H9 (cell line): Measurements from ENCODE around the gene LRRC17. TPM values are rescaled to one million over a fixed set of nuclear protein-coding genes. Genes with fewer than 3 reads are reported as not detected.

Experiments used
- DNase-seq: peaks from one replicate; pipeline ENCODE4 v3.0.0-alpha.2; 2017
- H2AFZ ChIP-seq: one replicate; pipeline ENCODE4 v1.6.1; 2013; ENCODE audit warnings: mild to moderate bottlenecking, low read length, control low read depth, moderate library complexity
- H2AK5ac ChIP-seq: 2 replicates; pipeline ENCODE4 v1.6.1; 2013; ENCODE audit warnings: low read length, control low read depth, mixed read lengths; ENCODE audit not compliant: insufficient read length
- H2BK120ac ChIP-seq: one replicate; pipeline ENCODE4 v1.6.1; 2013; ENCODE audit warnings: low read depth, mild to moderate bottlenecking, low read length, control low read depth, inconsistent platforms; ENCODE audit not compliant: poor library complexity, severe bottlenecking
- H2BK12ac ChIP-seq: 2 replicates; pipeline ENCODE4 v1.6.1; 2013; ENCODE audit warnings: low read length, control low read depth, mixed read lengths, low read depth; ENCODE audit not compliant: insufficient read length
- H2BK15ac ChIP-seq: 2 replicates; pipeline ENCODE4 v1.6.1; 2013; ENCODE audit warnings: low read depth, low read length, control low read depth
- H2BK20ac ChIP-seq: one replicate; pipeline ENCODE4 v1.6.1; 2013; ENCODE audit warnings: low read depth, mild to moderate bottlenecking, low read length, control low read depth, inconsistent platforms; ENCODE audit not compliant: poor library complexity, severe bottlenecking
- H2BK5ac ChIP-seq: 2 replicates; pipeline ENCODE4 v1.6.1; 2013; ENCODE audit warnings: low read length, control low read depth, mixed read lengths; ENCODE audit not compliant: insufficient read length
- H3K14ac ChIP-seq: 2 replicates; pipeline ENCODE4 v1.6.1; 2013; ENCODE audit warnings: low read length, control low read depth; ENCODE audit not compliant: insufficient read depth
- H3K18ac ChIP-seq: 2 replicates; pipeline ENCODE4 v1.6.1; 2013; ENCODE audit warnings: low read depth, mild to moderate bottlenecking, mixed read lengths, low read length, control low read depth; ENCODE audit not compliant: insufficient read length
- H3K23ac ChIP-seq: 2 replicates; pipeline ENCODE4 v1.6.1; 2013; ENCODE audit warnings: low read length, control low read depth, mixed read lengths, low read depth; ENCODE audit not compliant: insufficient read length
- H3K23me2 ChIP-seq: 2 replicates; pipeline ENCODE4 v1.6.1; 2013; ENCODE audit warnings: low read depth, mild to moderate bottlenecking, mixed read lengths, low read length, control low read depth; ENCODE audit not compliant: insufficient read length, poor library complexity, severe bottlenecking
- H3K27ac ChIP-seq: 2 replicates; pipeline ENCODE4 v1.5.1; 2013; ENCODE audit warnings: low read length, control low read depth, mixed read lengths, low read depth; ENCODE audit not compliant: insufficient read length
- H3K27me3 ChIP-seq: 2 replicates; pipeline ENCODE4 v1.6.1; 2013; ENCODE audit warnings: low read length, control low read depth, inconsistent platforms; ENCODE audit not compliant: insufficient read depth
- H3K4ac ChIP-seq: 2 replicates; pipeline ENCODE4 v1.6.1; 2013; ENCODE audit warnings: low read depth, mild to moderate bottlenecking, control low read depth, inconsistent platforms, low read length, moderate library complexity
- H3K4me1 ChIP-seq: 2 replicates; pipeline ENCODE4 v1.6.1; 2013; ENCODE audit warnings: low read length, control low read depth, inconsistent platforms; ENCODE audit not compliant: insufficient read depth
- H3K4me2 ChIP-seq: 2 replicates; pipeline ENCODE4 v1.6.1; 2013; ENCODE audit warnings: low read length, control low read depth, mixed read lengths; ENCODE audit not compliant: insufficient read length, insufficient read depth
- H3K56ac ChIP-seq: 2 replicates; pipeline ENCODE4 v1.6.1; 2013; ENCODE audit warnings: low read depth, mild to moderate bottlenecking, mixed read lengths, low read length, control low read depth; ENCODE audit not compliant: insufficient read length
- H3K79me1 ChIP-seq: 2 replicates; pipeline ENCODE4 v1.6.1; 2013; ENCODE audit warnings: low read depth, mild to moderate bottlenecking, moderate library complexity, low read length, control low read depth, inconsistent platforms; ENCODE audit not compliant: insufficient read depth, poor library complexity, severe bottlenecking
- H3K79me2 ChIP-seq: 2 replicates; pipeline ENCODE4 v1.6.1; 2013; ENCODE audit warnings: low read length, control low read depth, inconsistent platforms; ENCODE audit not compliant: insufficient read depth
- H3K9ac ChIP-seq: 2 replicates; pipeline ENCODE4 v1.6.1; 2013; ENCODE audit warnings: low read length, control low read depth, mixed read lengths; ENCODE audit not compliant: insufficient read length; ENCODE audit errors: extremely low read depth
- H3K9me3 ChIP-seq: one replicate; pipeline ENCODE4 v1.6.1; 2013; ENCODE audit warnings: low read depth, low read length, inconsistent platforms; ENCODE audit not compliant: control insufficient read depth
- H3T11ph ChIP-seq: one replicate; pipeline ENCODE4 v1.6.1; 2013; ENCODE audit warnings: mild to moderate bottlenecking, low read length, control low read depth, inconsistent platforms
- H4K20me1 ChIP-seq: one replicate; pipeline ENCODE4 v1.6.1; 2013; ENCODE audit not compliant: control insufficient read depth, insufficient read length, insufficient read depth
- H4K5ac ChIP-seq: 2 replicates; pipeline ENCODE4 v1.6.1; 2013; ENCODE audit warnings: low read depth, mild to moderate bottlenecking, mixed read lengths, low read length, control low read depth; ENCODE audit not compliant: insufficient read length
- H4K8ac ChIP-seq: replicated peaks from 2 replicates; pipeline ENCODE4 v1.6.1; 2013; ENCODE audit warnings: low read length, control low read depth, mixed read lengths, low read depth; ENCODE audit not compliant: insufficient read length
- H4K91ac ChIP-seq: 2 replicates; pipeline ENCODE4 v1.6.1; 2013; ENCODE audit warnings: low read depth, mild to moderate bottlenecking, moderate library complexity, mixed read lengths, low read length, control low read depth; ENCODE audit not compliant: insufficient read length
- H3K27ac Mint-ChIP-seq, 3 experiments: 2 replicates in 2 of 3; 3 replicates in 1 of 3; pipeline ENCODE4 v1.8.0; 2020 to 2021; ENCODE audit warnings: mixed read lengths in 3 of 3, mild to moderate bottlenecking in 1 of 3, moderate library complexity in 1 of 3
- H3K27me3 Mint-ChIP-seq: 2 replicates; pipeline ENCODE4 v1.8.0; 2021; ENCODE audit warnings: low read depth, mild to moderate bottlenecking, moderate library complexity, mixed read lengths
- H3K36me3 Mint-ChIP-seq, 3 experiments: 2 replicates in 2 of 3; 3 replicates in 1 of 3; pipeline ENCODE4 v1.8.0; 2020 to 2021; ENCODE audit warnings: low read depth in 3 of 3, mixed read lengths in 3 of 3; ENCODE audit not compliant: insufficient read depth in 1 of 3
- H3K4me1 Mint-ChIP-seq, 2 experiments: 2 replicates each; pipeline ENCODE4 v1.8.0; 2020; ENCODE audit warnings: mixed read lengths in 2 of 2
- H3K4me3 Mint-ChIP-seq, 2 experiments: 2 replicates in 1 of 2; 3 replicates in 1 of 2; pipeline ENCODE4 v1.8.0; 2020 to 2021; ENCODE audit warnings: mild to moderate bottlenecking in 2 of 2, mixed read lengths in 2 of 2, moderate library complexity in 1 of 2
- H3K9me3 Mint-ChIP-seq, 2 experiments: 2 replicates in 1 of 2; 3 replicates in 1 of 2; pipeline ENCODE4 v1.8.0; 2020; ENCODE audit warnings: mild to moderate bottlenecking in 2 of 2, mixed read lengths in 2 of 2, moderate library complexity in 1 of 2
- WGBS: extraction: QIAGEN DNeasy Blood & Tissue Kit; methylation state at CpG from one replicate; pipeline ENCODE4 v1.1.7; 2013; ENCODE audit warnings: missing lambda C conversion rate, low lambda C conversion rate, mixed read lengths; ENCODE audit not compliant: insufficient read length; ENCODE audit errors: extremely low coverage; 5-methylcytosine and 5-hydroxymethylcytosine counted together
- total RNA-seq: library from RNA; stranded (reverse); gene quantifications from 2 replicates; pipeline ENCODE4 v1.2.1, GENCODE V29; 2021
- TF ChIP-seq, protein P1 (sequence below): fragments of 200-600 bp; sonication (generic); conservative IDR thresholded peaks from 3 replicates; pipeline ENCODE4 v1.8.0; 2021; ENCODE audit warnings: antibody characterized with exemption, mild to moderate bottlenecking

The LRRC17 gene
- total RNA-seq, 1 experiment from 2014 or later: 2.0 TPM

DNA sequence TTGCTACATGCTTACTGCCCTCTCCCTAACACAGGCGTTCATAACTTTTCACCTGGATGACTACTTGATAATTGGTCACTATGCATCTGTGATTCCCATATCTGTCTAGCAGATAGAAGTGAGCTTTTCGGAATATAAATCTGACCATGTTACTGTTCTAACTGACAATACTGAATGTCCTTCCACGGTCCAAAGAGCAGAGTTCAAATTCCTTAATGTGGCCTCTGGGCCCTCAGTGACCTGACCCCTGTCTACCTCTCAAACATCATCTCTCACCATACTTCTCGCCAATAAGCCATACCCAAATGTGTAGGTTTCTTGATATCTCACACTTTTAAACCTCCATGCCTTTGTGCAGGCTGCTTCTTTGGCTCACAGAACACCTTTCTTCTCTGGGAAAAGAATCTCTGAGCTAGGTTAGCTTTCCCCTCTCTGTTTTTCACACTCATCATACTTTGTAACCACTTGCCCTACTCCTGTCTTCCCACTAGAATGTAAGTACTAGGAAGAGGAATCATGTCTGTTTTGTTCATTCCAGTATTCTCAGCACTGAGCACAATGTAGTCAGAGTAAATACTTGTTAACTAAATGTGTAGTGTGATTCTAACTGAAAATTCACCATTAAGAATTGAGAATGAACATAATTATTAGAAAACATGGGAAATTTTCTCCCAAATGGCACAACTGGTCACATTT lies 39.2 kb upstream of the LRRC17 start:
- no peaks in the 10 kb centered on the region for H3K27me3 Mint-ChIP-seq
- Histone ChIP-seq H2BK15ac (no peak overlapping the region), H3K18ac (no peak overlapping the region), H3K27me3 (no peaks in the 10 kb centered on the region), H3K23me2 (no peaks in the 10 kb centered on the region), H3K4ac (no peak overlapping the region), H3K27ac (no peak overlapping the region), H3K4me2 (no peak overlapping the region), H2BK5ac (no peak overlapping the region), H3K23ac (no peak overlapping the region), H3K14ac (no peak overlapping the region), H2AK5ac (no peak overlapping the region), H4K5ac (no peak overlapping the region), H4K8ac (no peak overlapping the region), H4K91ac (no peak overlapping the region), H3K9ac (no peak overlapping the region), H2BK120ac (no peak overlapping the region), H2AFZ (no peak overlapping the region), H4K20me1 (no peaks in the 10 kb centered on the region), H3T11ph (no peak overlapping the region), H3K9me3 (no peaks in the 10 kb centered on the region), H2BK20ac (no peak overlapping the region), H3K79me1 (no peaks in the 10 kb centered on the region), H3K56ac (no peak overlapping the region), H3K79me2 (no peaks in the 10 kb centered on the region), H2BK12ac (no peak overlapping the region), H3K4me1 (no peaks in the 10 kb centered on the region)
- WGBS: no CpG with 5 or more reads among the region's 4 CpGs
- H3K9me3 Mint-ChIP-seq: no peaks in the 10 kb centered on the region
- no peak overlapping the region for H3K4me3 Mint-ChIP-seq
- no peaks in the 10 kb centered on the region for H3K4me1 Mint-ChIP-seq
- no peak overlapping the region for H3K27ac Mint-ChIP-seq
- no peaks in the 10 kb centered on the region for H3K36me3 Mint-ChIP-seq
- TF ChIP-seq, protein P1, sequence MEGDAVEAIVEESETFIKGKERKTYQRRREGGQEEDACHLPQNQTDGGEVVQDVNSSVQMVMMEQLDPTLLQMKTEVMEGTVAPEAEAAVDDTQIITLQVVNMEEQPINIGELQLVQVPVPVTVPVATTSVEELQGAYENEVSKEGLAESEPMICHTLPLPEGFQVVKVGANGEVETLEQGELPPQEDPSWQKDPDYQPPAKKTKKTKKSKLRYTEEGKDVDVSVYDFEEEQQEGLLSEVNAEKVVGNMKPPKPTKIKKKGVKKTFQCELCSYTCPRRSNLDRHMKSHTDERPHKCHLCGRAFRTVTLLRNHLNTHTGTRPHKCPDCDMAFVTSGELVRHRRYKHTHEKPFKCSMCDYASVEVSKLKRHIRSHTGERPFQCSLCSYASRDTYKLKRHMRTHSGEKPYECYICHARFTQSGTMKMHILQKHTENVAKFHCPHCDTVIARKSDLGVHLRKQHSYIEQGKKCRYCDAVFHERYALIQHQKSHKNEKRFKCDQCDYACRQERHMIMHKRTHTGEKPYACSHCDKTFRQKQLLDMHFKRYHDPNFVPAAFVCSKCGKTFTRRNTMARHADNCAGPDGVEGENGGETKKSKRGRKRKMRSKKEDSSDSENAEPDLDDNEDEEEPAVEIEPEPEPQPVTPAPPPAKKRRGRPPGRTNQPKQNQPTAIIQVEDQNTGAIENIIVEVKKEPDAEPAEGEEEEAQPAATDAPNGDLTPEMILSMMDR: no peak
- DNase-seq: no peak
